Measurements from ENCODE around the gene TGFB1. TPM values are rescaled to one million over a fixed set of nuclear protein-coding genes. Genes with fewer than 3 reads are reported as not detected.
A peak's percentile ranks its signal among the peaks of the same experiment; 100 is the strongest.
"Not testable (repeated sequence)": the region's sequence is repeated elsewhere in the genome, so short reads cannot be mapped to it uniquely, and the experiment has no call there.

The TGFB1 gene
- total RNA-seq, 1 donor from 2014 or later, result 125 TPM

GRCh38 chr19:41298348-41298964 lies 55.3 kb downstream of the TGFB1 start:
- Mint-ChIP-seq H3K4me3 (ENCODE audit: low read depth) (no peak overlapping the region), H3K36me3 (ENCODE audit: low read depth) (peaks cover 92% of the 10 kb centered on the region), H3K27ac (peak overlapping the region; percentile 69), H3K4me1 (ENCODE audit: low read depth) (peaks cover 76% of the 10 kb centered on the region), H3K9me3 (no peaks in the 10 kb centered on the region), H3K27me3 (ENCODE audit: low read depth) (no peaks in the 10 kb centered on the region)
- no peak for DNase-seq (ENCODE audit: low spot score)
- intact Hi-C loops (cut with micrococcal nuclease), result no loop called here

- H3K9me3 Mint-ChIP-seq, result no peaks in the 10 kb centered on the region
- intact Hi-C loops (cut with micrococcal nuclease), result no loop called here
- no peaks in the 10 kb centered on the region for H3K27me3 Mint-ChIP-seq (ENCODE audit: low read depth)
- DNase-seq (ENCODE audit: low spot score), result no peak
- H3K36me3 Mint-ChIP-seq (ENCODE audit: low read depth), result peaks cover 89% of the 10 kb centered on the region
- peak overlapping the region; percentile 69 for H3K27ac Mint-ChIP-seq
- H3K4me3 Mint-ChIP-seq (ENCODE audit: low read depth), result no peak overlapping the region
- peaks cover 71% of the 10 kb centered on the region for H3K4me1 Mint-ChIP-seq (ENCODE audit: low read depth)
Observed at GRCh38 chr19:41297628-41298347, 55.9 kb downstream of the TGFB1 start.

GRCh38 chr19:41296433-41296871 lies 57.3 kb downstream of the TGFB1 start:
- no peaks in the 10 kb centered on the region for H3K9me3 Mint-ChIP-seq
- intact Hi-C loops (cut with micrococcal nuclease), result no loop called here
- peaks cover 90% of the 10 kb centered on the region for H3K36me3 Mint-ChIP-seq (ENCODE audit: low read depth)
- DNase-seq (ENCODE audit: low spot score), result no peak
- peak overlapping the region; percentile 72 for H3K27ac Mint-ChIP-seq
- H3K27me3 Mint-ChIP-seq (ENCODE audit: low read depth), result no peaks in the 10 kb centered on the region
- peaks cover 61% of the 10 kb centered on the region for H3K4me1 Mint-ChIP-seq (ENCODE audit: low read depth)
- H3K4me3 Mint-ChIP-seq (ENCODE audit: low read depth), result no peak overlapping the region

- no peak for DNase-seq (ENCODE audit: low spot score)
- Mint-ChIP-seq H3K4me1 (ENCODE audit: low read depth) (peaks cover 52% of the 10 kb centered on the region), H3K9me3 (no peaks in the 10 kb centered on the region), H3K27ac (peak overlapping the region; percentile 51), H3K36me3 (ENCODE audit: low read depth) (peaks cover 89% of the 10 kb centered on the region), H3K27me3 (ENCODE audit: low read depth) (no peaks in the 10 kb centered on the region), H3K4me3 (ENCODE audit: low read depth) (no peak overlapping the region)
- intact Hi-C loops (cut with micrococcal nuclease), result no loop called here
Observed at GRCh38 chr19:41295499-41295898, 58.2 kb downstream of the TGFB1 start.

DNA sequence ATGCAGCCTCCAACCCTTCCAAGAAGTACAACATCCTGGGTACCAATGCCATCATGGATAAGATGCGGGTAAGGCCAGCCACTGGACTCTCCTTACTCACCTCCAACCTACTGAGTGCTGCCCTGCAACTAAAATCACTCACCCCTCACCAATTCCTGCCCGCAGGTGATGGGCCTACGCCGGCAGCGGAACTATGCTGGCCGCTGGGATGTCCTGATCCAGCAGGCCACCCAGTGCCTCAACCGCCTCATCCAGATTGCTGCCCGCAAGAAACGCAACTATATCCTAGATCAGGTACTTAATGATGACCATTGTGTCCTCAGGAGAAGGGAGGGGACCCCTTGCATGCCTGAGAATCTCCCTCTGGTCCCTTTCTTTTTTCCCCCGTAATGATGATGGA lies 59.3 kb downstream of the TGFB1 start:
- Mint-ChIP-seq H3K4me3 (ENCODE audit: low read depth) (no peak overlapping the region), H3K4me1 (ENCODE audit: low read depth) (peaks cover 41% of the 10 kb centered on the region)

DNA sequence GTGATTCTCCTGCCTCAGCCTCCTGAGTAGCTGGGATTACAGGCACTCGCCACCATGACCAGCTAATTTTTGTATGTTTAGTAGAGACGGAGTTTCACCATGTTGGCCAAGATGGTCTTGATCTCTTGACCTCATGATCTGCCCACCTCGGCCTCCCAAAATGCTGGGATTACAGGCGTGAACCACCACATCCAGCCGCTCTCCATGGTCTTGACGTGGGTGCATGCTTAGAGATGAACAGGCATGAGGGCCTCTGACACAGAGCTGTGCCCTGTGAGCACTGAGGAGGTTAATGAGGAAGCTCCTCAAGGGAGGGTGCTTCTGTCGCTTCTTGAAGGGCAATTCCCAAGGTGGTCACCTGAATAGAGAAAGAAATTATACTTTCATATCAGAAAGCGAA lies 63.9 kb downstream of the TGFB1 start:
- H3K4me3 Mint-ChIP-seq (ENCODE audit: low read depth); H3K27me3 Mint-ChIP-seq (ENCODE audit: low read depth); H3K9me3 Mint-ChIP-seq; H3K27ac Mint-ChIP-seq; H3K4me1 Mint-ChIP-seq (ENCODE audit: low read depth); DNase-seq (ENCODE audit: low spot score); intact Hi-C loops (cut with micrococcal nuclease): not testable (repeated sequence)
- peaks cover 86% of the 10 kb centered on the region for H3K36me3 Mint-ChIP-seq (ENCODE audit: low read depth)

More for the DNA sequence above, 59.3 kb downstream of the TGFB1 start:
- H3K27me3 Mint-ChIP-seq (ENCODE audit: low read depth), result no peaks in the 10 kb centered on the region
- no peak overlapping the region for H3K27ac Mint-ChIP-seq
- DNase-seq (ENCODE audit: low spot score), result no peak
- H3K9me3 Mint-ChIP-seq, result no peaks in the 10 kb centered on the region
- intact Hi-C loops (cut with micrococcal nuclease), result no loop called here
- peaks cover 88% of the 10 kb centered on the region for H3K36me3 Mint-ChIP-seq (ENCODE audit: low read depth)

DNA sequence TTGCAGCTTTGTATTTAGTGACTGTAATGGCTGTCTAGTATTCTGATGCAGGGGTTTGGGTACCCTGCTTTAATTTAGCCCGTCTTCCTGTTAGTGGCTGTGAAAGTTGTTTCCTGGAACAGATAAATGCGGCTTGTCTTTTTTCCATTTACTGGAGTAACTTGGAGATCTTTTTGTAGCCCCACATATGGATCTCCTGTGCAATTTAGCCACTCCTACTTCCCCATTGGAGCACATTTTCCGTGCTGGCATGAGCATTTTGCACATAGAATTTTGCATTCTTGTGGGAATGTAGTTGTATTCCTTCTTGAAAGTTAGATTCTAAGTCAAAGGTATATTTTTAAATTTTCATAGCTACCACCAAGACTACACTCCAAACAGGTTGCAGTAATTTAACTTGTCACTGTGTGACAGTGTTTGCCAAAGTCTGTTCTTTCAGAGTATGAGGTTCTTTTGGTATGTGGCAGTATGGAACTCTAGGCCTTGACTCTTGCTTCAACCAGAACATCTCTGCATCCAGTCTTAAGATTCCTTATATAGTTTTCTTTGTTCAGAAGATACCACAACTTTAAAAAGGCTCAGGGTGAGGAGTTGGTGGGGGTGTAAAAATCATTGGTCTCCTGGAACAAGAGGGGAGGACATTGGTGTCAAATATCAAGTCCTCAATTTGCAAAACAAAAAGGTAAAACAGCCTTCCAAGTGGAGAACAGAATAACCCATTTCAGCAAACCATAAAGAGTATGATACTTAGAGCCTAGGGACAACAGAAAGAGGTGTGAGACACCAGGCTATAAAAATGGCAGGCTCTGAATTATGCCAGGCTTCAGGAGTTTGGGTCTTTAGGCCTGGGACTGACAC lies 64.8 kb downstream of the TGFB1 start:
- no peaks in the 10 kb centered on the region for H3K9me3 Mint-ChIP-seq
- no peak overlapping the region for H3K27ac Mint-ChIP-seq
- H3K27me3 Mint-ChIP-seq (ENCODE audit: low read depth), result no peaks in the 10 kb centered on the region
- H3K36me3 Mint-ChIP-seq (ENCODE audit: low read depth), result peaks cover 82% of the 10 kb centered on the region
- intact Hi-C loops (cut with micrococcal nuclease), result no loop called here
- H3K4me3 Mint-ChIP-seq (ENCODE audit: low read depth), result no peak overlapping the region
- peaks cover 2% of the 10 kb centered on the region for H3K4me1 Mint-ChIP-seq (ENCODE audit: low read depth)
- DNase-seq (ENCODE audit: low spot score), result no peak

Other genes starting within 250 kb of the TGFB1 start
- gene CYP2F1, start 239.5 kb downstream of the TGFB1 start, total RNA-seq, result not detected in 2 replicates
- 0.34 and 1.2 TPM in 2 replicates for gene CYP2S1, start 160.7 kb downstream of the TGFB1 start, total RNA-seq
- 0.21 and 0.50 TPM in 2 replicates for gene AXL, start 134.7 kb downstream of the TGFB1 start, total RNA-seq
- gene HNRNPUL1, start 89.5 kb downstream of the TGFB1 start, total RNA-seq, result 283 and 294 TPM in 2 replicates
- gene CCDC97, start 43.8 kb downstream of the TGFB1 start, total RNA-seq, result 33.5 and 34.4 TPM in 2 replicates
- 6.2 TPM in 2 replicates for gene B9D2, start 10.2 kb upstream of the TGFB1 start, total RNA-seq
- gene TMEM91, start 22.6 kb upstream of the TGFB1 start, total RNA-seq, result 4.2 and 4.8 TPM in 2 replicates
- gene EXOSC5, start 43.4 kb upstream of the TGFB1 start, total RNA-seq, result 50.4 and 54.3 TPM in 2 replicates
- gene BCKDHA, start 43.9 kb upstream of the TGFB1 start, total RNA-seq, result 18.9 and 20.5 TPM in 2 replicates
- gene B3GNT8, start 73.5 kb upstream of the TGFB1 start, total RNA-seq, result 0.96 and 0.97 TPM in 2 replicates
- gene DMAC2, start 86.0 kb upstream of the TGFB1 start, total RNA-seq, result 58.3 and 60.8 TPM in 2 replicates
- gene ERICH4, start 89.2 kb upstream of the TGFB1 start, total RNA-seq, result not detected in 2 replicates
- gene CEACAM21, start 222.2 kb upstream of the TGFB1 start, total RNA-seq, result 16.6 and 19.4 TPM in 2 replicates

Data from activated T-helper 2 cell treated with anti-CD3 and anti-CD28 coated beads, Interferon-gamma antibody, Interleukin-2, Interleukin-4, amounts not matched to agents 10 μg/mL and 5 μg/mL and 100 μg/mL, durations not matched to agents 14 hours and 24 hours and 36 hours (primary cell).